Measurements from ENCODE around the gene KRR1. TPM values are rescaled to one million over a fixed set of nuclear protein-coding genes. Genes with fewer than 3 reads are reported as not detected.

KRR1 gene
- total and polyA plus RNA-seq, 2 experiments from 2014 or later = 55.7 to 120 TPM

DNA sequence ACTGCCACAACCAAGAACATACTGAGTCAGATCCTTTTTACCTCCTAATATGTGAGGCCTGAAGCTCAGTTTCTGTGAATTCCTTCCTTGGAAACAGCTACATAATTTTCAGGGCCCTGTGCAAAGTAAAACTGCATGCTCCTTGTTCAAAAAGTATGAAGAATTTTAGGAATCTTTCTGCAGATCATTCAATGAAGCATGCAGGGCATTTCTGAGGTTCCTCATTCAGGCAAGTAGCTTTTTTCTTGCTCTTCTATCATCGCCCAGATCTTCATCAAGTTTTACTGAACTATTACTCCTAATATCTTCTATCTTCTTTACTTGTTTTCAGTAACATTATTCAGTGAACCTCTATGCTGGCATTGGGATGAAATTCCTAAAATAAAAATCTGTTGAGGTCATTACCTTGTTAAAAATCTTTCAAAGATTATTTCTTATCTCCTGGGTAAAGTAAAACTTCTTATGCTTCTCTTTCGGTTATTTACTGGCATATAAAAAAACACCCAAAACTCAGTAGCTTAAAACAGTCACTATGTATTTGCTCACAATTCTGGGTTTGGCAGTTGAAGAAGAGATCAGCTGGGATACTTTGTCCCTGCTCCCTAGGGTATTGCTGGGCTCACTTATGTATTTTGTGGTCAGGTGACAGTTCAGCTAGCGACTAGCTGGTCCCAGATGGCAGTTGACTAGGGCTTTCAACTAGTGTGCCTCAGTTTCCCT is 42.6 kb upstream of the KRR1 start:
- H2AFZ ChIP-seq = peak overlapping the region; percentile 23; the same call in 1 of the 2 replicates
- TF ChIP-seq JUNB (IDR thresholded peaks at IDR 0.05; ENCODE audit: unreplicated experiment) (no peak), EZH2phosphoT487 (IDR thresholded peaks at IDR 0.05; ENCODE audit: unreplicated experiment) (no peak), ZNF114 (CRISPR knock-in tag; IDR thresholded peaks at IDR 0.05) (no peak), CREB1 (CRISPR knock-in tag; IDR thresholded peaks at IDR 0.05; ENCODE audit: low read depth) (no peak), STAT1 (IDR thresholded peaks at IDR 0.05; ENCODE audit: unreplicated experiment) (no peak), EZH2 (IDR thresholded peaks at IDR 0.05; ENCODE audit: low read depth, unreplicated experiment) (no peak), ZNF331 (CRISPR knock-in tag; IDR thresholded peaks at IDR 0.05; ENCODE audit: low read depth) (no peak), POLR2AphosphoS5 (IDR thresholded peaks at IDR 0.05; ENCODE audit: low read depth) (no peak), NANOG (IDR thresholded peaks at IDR 0.05; ENCODE audit: borderline replicate concordance) (no peak)
- TF ChIP-seq, protein P1, sequence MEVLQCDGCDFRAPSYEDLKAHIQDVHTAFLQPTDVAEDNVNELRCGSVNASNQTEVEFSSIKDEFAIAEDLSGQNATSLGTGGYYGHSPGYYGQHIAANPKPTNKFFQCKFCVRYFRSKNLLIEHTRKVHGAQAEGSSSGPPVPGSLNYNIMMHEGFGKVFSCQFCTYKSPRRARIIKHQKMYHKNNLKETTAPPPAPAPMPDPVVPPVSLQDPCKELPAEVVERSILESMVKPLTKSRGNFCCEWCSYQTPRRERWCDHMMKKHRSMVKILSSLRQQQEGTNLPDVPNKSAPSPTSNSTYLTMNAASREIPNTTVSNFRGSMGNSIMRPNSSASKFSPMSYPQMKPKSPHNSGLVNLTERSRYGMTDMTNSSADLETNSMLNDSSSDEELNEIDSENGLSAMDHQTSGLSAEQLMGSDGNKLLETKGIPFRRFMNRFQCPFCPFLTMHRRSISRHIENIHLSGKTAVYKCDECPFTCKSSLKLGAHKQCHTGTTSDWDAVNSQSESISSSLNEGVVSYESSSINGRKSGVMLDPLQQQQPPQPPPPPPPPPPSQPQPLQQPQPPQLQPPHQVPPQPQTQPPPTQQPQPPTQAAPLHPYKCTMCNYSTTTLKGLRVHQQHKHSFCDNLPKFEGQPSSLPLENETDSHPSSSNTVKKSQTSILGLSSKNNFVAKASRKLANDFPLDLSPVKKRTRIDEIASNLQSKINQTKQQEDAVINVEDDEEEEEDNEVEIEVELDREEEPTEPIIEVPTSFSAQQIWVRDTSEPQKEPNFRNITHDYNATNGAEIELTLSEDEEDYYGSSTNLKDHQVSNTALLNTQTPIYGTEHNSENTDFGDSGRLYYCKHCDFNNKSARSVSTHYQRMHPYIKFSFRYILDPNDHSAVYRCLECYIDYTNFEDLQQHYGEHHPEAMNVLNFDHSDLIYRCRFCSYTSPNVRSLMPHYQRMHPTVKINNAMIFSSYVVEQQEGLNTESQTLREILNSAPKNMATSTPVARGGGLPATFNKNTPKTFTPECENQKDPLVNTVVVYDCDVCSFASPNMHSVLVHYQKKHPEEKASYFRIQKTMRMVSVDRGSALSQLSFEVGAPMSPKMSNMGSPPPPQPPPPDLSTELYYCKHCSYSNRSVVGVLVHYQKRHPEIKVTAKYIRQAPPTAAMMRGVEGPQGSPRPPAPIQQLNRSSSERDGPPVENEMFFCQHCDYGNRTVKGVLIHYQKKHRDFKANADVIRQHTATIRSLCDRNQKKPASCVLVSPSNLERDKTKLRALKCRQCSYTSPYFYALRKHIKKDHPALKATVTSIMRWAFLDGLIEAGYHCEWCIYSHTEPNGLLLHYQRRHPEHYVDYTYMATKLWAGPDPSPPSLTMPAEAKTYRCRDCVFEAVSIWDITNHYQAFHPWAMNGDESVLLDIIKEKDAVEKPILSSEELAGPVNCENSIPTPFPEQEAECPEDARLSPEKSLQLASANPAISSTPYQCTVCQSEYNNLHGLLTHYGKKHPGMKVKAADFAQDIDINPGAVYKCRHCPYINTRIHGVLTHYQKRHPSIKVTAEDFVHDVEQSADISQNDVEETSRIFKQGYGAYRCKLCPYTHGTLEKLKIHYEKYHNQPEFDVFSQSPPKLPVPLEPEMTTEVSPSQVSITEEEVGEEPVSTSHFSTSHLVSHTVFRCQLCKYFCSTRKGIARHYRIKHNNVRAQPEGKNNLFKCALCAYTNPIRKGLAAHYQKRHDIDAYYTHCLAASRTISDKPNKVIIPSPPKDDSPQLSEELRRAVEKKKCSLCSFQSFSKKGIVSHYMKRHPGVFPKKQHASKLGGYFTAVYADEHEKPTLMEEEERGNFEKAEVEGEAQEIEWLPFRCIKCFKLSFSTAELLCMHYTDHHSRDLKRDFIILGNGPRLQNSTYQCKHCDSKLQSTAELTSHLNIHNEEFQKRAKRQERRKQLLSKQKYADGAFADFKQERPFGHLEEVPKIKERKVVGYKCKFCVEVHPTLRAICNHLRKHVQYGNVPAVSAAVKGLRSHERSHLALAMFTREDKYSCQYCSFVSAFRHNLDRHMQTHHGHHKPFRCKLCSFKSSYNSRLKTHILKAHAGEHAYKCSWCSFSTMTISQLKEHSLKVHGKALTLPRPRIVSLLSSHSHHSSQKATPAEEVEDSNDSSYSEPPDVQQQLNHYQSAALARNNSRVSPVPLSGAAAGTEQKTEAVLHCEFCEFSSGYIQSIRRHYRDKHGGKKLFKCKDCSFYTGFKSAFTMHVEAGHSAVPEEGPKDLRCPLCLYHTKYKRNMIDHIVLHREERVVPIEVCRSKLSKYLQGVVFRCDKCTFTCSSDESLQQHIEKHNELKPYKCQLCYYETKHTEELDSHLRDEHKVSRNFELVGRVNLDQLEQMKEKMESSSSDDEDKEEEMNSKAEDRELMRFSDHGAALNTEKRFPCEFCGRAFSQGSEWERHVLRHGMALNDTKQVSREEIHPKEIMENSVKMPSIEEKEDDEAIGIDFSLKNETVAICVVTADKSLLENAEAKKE (CRISPR knock-in tag; IDR thresholded peaks at IDR 0.05) = no peak
- TF ChIP-seq, protein P2, sequence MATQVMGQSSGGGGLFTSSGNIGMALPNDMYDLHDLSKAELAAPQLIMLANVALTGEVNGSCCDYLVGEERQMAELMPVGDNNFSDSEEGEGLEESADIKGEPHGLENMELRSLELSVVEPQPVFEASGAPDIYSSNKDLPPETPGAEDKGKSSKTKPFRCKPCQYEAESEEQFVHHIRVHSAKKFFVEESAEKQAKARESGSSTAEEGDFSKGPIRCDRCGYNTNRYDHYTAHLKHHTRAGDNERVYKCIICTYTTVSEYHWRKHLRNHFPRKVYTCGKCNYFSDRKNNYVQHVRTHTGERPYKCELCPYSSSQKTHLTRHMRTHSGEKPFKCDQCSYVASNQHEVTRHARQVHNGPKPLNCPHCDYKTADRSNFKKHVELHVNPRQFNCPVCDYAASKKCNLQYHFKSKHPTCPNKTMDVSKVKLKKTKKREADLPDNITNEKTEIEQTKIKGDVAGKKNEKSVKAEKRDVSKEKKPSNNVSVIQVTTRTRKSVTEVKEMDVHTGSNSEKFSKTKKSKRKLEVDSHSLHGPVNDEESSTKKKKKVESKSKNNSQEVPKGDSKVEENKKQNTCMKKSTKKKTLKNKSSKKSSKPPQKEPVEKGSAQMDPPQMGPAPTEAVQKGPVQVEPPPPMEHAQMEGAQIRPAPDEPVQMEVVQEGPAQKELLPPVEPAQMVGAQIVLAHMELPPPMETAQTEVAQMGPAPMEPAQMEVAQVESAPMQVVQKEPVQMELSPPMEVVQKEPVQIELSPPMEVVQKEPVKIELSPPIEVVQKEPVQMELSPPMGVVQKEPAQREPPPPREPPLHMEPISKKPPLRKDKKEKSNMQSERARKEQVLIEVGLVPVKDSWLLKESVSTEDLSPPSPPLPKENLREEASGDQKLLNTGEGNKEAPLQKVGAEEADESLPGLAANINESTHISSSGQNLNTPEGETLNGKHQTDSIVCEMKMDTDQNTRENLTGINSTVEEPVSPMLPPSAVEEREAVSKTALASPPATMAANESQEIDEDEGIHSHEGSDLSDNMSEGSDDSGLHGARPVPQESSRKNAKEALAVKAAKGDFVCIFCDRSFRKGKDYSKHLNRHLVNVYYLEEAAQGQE (IDR thresholded peaks at IDR 0.05; ENCODE audit: unreplicated experiment) = no peak
- TF ChIP-seq, protein P3, sequence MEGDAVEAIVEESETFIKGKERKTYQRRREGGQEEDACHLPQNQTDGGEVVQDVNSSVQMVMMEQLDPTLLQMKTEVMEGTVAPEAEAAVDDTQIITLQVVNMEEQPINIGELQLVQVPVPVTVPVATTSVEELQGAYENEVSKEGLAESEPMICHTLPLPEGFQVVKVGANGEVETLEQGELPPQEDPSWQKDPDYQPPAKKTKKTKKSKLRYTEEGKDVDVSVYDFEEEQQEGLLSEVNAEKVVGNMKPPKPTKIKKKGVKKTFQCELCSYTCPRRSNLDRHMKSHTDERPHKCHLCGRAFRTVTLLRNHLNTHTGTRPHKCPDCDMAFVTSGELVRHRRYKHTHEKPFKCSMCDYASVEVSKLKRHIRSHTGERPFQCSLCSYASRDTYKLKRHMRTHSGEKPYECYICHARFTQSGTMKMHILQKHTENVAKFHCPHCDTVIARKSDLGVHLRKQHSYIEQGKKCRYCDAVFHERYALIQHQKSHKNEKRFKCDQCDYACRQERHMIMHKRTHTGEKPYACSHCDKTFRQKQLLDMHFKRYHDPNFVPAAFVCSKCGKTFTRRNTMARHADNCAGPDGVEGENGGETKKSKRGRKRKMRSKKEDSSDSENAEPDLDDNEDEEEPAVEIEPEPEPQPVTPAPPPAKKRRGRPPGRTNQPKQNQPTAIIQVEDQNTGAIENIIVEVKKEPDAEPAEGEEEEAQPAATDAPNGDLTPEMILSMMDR (conservative IDR thresholded peaks at IDR 0.05; ENCODE audit: low read depth in 2 of 2) = no peak
- TF ChIP-seq, protein P4, sequence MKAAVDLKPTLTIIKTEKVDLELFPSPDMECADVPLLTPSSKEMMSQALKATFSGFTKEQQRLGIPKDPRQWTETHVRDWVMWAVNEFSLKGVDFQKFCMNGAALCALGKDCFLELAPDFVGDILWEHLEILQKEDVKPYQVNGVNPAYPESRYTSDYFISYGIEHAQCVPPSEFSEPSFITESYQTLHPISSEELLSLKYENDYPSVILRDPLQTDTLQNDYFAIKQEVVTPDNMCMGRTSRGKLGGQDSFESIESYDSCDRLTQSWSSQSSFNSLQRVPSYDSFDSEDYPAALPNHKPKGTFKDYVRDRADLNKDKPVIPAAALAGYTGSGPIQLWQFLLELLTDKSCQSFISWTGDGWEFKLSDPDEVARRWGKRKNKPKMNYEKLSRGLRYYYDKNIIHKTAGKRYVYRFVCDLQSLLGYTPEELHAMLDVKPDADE (IDR thresholded peaks at IDR 0.05) = no peak
- H4K20me1 ChIP-seq (replicated peaks; ENCODE audit: insufficient read depth) = no peaks in the 10 kb centered on the region
- H3K4me3 ChIP-seq = no peak overlapping the region
- H3K4me1 ChIP-seq (ENCODE audit: insufficient read depth) = no peaks in the 10 kb centered on the region; the same call in none of the 2 replicates
- no peaks in the 10 kb centered on the region for H3K9me2 ChIP-seq (ENCODE audit: insufficient read depth)
- ATAC-seq (no peak), DNase-seq (ENCODE audit: low spot score) (no peak)
- H3K36me3 ChIP-seq (ENCODE audit: insufficient read depth) = no peaks in the 10 kb centered on the region
- H3F3A ChIP-seq (replicated peaks; ENCODE audit: low read depth) = no peaks in the 10 kb centered on the region
- H3K27ac ChIP-seq (ENCODE audit: low read depth) = no peak overlapping the region
- no peak overlapping the region for H3K4me2 ChIP-seq
- Mint-ChIP-seq H3K27me3 (ENCODE audit: insufficient read depth, low read depth, poor library complexity) (no peaks in the 10 kb centered on the region), H3K9me3 (no peaks in the 10 kb centered on the region), H3K4me3 (no peak overlapping the region), H3K36me3 (ENCODE audit: low read depth) (no peaks in the 10 kb centered on the region), H3K27ac (no peak overlapping the region), H3K4me1 (peaks cover 18% of the 10 kb centered on the region; the same call in 2 of the 3 replicates)
- no peaks in the 10 kb centered on the region for H3K27me3 ChIP-seq (ENCODE audit: insufficient read depth)
- no peaks in the 10 kb centered on the region for H3K79me2 ChIP-seq (replicated peaks; ENCODE audit: insufficient read depth)
